Right renal pelvis (tissue), 4 donors: Measurements from ENCODE around the gene LHFPL6. TPM values are rescaled to one million over a fixed set of nuclear protein-coding genes. Genes with fewer than 3 reads are reported as not detected.

Experiments
- DNase-seq, 4 donors: peaks; one replicate each; pipeline ENCODE4 v3.0.0-alpha.2; 2013; ENCODE audit warnings: low read depth in 4 of 4, low spot score in 3 of 4, missing footprints in 1 of 4
- polyA plus RNA-seq, 4 donors: library from polyadenylated mRNA; unstranded; fragments of 120-200 nt; gene quantifications; one replicate each; pipeline ENCODE4 v1.2.1, GENCODE V29; 2013; ENCODE audit not compliant: insufficient read length in 4 of 4

Gene LHFPL6
- polyA plus RNA-seq, 4 donors = 45.3 to 49.6 (median 46.7) TPM

GRCh38 chr13:39596685-39597084 lies 6.3 kb downstream of the LHFPL6 start:
- DNase-seq = no peak

- DNase-seq = no peak
These were observed 6.8 kb downstream of the LHFPL6 start for GRCh38 chr13:39596176-39596575.

DNA sequence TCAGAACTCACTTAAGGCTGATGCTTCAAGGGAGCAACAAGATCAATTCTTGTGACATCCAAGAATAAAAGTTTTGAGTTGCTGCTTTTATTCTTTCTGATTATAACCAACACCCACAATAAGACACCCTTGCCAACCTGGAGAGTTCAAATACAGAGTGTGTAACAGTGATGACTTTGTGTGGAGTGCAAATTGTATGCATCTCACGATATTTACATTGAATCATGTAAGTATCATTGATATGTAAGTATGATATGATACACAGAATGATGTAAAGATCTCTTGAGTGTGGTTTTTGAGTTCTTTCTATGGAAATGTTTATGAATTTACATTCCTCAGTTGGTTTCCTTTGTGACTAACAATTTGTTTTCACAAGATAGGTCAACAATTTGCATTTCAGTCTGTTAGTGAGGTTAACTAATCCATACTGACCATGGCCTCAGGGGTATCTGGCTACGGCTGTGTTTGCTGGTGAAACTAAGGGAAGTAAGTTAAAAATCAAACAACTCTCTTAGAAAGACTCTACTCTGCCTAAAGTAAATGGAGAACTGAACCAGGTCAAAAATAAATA lies 12.4 kb downstream of the LHFPL6 start:
- DNase-seq = no peak

GRCh38 chr13:39588384-39588783 lies 14.6 kb downstream of the LHFPL6 start:
- no peak for DNase-seq

- no peak for DNase-seq
These were observed 15.1 kb downstream of the LHFPL6 start for GRCh38 chr13:39587939-39588338.

DNA sequence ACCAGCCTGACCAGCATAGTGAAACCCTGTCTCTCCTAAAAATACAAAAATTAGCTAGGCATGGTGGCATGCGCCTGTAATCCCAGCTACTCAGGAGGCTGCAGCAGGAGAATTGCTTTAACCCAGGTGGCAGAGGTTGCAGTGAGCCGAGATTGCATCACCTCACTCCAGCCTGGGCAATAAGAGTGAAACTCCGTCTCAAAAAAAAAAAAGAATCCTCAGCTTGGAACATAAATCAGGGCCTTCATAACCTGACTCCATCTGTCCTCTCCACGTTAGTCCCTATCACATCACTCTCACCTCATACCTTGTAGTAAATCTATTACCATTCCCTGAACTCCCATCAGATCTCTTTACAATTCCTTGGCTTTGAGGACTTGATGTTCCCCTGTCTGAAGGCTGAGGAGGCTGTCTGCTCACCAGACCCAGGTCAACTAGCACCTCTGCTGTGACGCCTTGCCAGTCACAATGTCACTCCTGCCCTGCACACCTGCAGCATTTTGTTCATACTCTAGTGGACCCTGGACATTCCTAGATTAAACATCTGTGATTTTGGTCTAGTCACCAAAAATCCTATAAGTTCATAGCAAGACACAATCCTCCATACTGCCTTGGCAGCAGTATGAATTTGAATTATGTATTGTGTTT lies 15.9 kb downstream of the LHFPL6 start:
- no peak for DNase-seq

GRCh38 chr13:39586151-39586550 lies 16.8 kb downstream of the LHFPL6 start:
- DNase-seq = no peak

GRCh38 chr13:39585219-39585618 lies 17.8 kb downstream of the LHFPL6 start:
- DNase-seq = no peak

GRCh38 chr13:39580881-39581575 lies 22.0 kb downstream of the LHFPL6 start:
- DNase-seq = no peak

DNA sequence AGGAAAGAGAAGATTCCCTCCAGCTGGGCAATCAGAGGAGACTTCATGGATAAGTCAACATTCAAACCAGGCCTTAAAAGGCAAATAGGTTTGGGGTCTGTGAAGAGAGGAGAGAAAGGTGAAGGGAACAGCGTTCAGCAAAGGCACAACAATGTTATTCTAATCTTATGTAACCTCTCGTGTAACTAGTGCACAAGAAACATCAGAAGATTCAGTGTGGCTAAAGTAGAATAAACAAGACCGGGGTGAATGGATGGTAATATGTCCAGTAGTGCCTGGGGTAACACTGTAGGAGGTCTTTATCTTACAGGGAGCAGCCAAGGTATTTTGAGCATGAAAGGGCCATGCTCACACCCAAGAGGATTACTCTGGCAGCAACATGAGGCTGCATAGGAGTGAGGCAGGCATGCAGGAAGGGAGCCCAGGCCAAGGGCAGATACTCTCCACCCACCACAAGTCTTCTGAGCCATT lies 24.1 kb downstream of the LHFPL6 start:
- DNase-seq = no peak

GRCh38 chr13:39577838-39578491 lies 25.0 kb downstream of the LHFPL6 start:
- no peak for DNase-seq

DNA sequence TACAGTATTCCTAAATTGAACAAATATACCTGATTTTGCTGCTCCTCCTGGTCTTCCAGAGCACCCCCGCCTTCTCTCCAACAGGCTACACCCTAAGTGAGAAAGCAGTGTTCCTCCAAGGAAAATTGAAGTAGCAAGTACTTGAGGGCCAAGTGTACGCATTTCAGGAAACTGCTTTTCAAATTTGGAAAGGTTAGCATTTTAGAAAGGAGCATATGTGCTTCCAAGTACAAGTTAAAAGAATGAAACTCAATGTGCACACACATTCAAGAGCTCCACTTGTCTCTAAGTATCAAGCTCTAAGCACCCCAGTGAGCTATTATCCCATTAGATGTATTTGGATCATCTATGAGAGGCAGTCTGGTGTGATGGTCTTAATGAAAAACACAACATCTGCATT lies 25.8 kb downstream of the LHFPL6 start:
- DNase-seq = no peak

DNA sequence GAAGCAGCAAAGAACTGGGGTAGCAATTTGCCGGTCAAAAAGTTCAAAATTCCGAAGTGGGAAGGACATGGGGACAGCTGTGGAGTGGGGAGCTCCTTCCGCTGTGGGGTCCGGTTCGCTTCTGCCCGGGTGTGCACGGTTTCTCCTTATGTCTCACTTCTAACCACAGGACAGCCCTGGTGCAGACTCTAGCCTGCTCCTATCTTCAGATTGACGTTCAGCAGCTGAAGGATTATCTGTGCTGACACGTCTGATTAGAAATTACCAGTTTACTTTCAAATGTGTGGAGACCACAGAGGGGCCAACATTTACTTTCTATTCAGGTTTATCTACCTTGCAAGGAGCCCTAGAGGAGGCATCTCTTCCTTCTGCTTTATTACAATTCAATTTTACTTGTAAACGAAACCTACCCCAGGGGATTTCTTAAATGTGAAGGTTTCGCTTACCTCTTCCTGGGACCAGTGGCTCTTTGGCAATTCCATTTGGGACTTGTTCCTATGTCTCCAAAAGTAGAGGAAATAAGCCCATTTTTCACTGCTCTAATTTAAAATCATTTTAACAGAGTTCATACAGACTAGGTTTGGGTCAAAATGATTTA lies 27.3 kb downstream of the LHFPL6 start:
- DNase-seq = no peak

DNA sequence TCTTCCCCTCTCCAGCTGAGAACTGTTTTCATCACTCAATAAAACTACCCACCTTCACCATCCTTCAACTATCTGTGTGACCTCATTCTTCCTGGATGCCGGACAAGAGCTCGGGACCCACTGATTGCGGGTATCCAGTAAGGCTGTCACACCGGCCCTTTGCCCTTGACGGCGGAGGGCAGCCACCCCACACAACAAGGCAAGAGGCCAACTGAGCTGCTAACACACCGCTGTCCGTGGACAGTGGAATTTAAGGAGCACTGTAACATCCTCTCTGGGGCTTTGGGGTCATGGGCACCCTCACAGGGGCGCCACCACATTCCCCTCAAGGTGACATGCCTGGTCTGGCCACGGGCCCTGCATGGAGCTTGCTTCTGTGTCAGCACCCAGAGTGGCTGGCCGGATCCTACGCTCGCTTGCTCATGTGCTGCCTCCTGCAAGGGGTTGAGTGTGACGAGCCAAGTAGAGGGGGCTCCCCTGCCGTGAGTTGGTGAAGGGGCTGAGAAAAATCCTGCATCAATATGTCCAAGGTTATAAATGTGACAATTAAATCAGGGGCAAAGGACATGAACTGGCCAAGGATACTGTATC lies 31.4 kb downstream of the LHFPL6 start:
- DNase-seq = no peak

- no peak for DNase-seq
These were observed 35.4 kb downstream of the LHFPL6 start for GRCh38 chr13:39567569-39567968.

DNA sequence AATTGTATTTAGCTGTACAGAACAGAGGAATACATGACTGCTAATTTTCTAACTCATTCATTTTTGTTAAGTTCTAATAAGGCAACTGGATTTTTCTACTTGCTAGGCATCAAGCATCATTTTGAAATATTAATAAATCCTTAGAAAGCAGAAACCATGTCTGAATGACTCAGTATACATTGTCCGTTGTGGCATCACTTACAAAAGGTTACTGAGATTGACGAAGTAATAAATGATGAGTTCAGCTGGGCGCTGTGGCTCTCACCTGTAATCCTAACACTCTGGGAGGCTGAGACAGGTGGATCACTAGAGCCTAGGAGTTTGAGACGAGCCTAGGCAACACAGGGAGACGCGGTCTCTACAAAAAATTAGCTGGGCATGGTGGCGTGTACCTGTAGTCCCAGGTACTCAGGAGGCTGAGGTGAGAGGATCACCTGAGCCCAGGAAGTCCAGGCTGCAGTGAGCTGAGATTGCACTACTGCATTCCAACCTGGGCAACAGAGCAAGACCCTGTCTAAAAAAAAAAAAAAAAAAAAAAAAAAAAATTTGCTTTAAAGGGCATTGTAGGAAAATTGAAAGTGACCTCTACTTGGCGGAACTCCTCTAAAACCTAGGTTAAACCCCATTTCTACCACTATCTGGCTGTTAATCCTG lies 36.6 kb downstream of the LHFPL6 start:
- no peak for DNase-seq

- DNase-seq = no peak
These were observed 37.7 kb downstream of the LHFPL6 start for GRCh38 chr13:39565036-39565949.

- DNase-seq = no peak
These were observed 39.6 kb downstream of the LHFPL6 start for GRCh38 chr13:39563470-39563735.

DNA sequence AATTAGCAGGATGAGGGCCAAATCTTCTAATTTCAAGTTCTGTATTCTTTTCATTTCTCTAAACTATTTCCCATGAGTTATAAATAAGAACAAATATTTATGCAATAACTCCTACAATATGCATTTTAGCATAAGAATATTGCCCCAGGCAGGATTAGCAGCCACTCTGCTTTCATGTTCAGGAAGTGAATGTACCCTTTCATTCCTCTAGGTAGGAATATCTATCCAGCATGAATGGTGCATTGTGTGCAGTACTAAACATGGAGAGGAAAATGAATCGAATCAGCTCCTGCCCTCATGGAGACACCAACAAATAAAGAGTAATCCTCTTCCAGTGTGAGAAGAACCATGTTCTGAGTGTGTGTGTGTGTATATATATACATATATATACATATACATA lies 41.0 kb downstream of the LHFPL6 start:
- DNase-seq = no peak
